GM21619 (cell line): ENCODE data around the gene HECW1.

Source experiments
- ATAC-seq: cut with Tn5 transposase; IDR thresholded peaks from one replicate; pipeline ENCODE4 v1.9.1; 2021; ENCODE audit not compliant: unreplicated experiment

HECW1 gene

DNA sequence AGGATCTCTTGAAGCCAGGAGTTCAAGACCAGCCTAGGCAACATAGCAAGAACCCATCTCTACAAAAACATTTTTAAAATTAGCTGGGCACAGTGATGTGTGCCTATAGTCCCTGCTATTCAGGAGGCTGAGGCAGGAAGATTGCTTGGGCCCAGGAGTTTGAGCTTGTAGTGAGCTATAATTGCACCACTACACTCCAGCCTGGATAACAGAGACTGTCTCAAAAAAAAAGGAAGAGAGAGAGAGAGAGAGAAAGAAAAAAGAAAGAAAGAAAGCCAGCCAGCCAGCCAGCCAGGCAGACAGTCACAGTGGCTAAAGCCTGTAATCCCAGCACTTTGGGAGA, 375.3 kb downstream of the HECW1 start:
- ATAC-seq, result no peak

DNA sequence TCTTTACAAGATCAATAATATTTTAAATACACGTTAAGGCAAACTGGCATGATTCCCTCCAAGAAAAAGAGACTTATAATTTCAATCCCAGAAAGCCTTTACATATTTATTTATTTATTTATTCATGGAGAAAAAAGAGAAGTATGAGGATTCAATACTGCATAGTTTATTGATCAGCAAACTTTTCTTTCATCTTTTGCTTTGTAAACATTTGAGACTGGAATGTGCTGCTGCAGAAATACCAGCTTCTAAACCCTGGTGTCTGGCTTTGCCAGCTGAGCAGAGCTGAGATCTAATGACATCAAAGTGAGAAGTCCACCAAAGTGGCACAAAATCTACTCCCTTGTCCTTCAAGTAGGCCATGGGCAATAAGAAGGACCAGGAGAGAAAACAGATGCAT, 376.8 kb downstream of the HECW1 start:
- no peak for ATAC-seq

DNA sequence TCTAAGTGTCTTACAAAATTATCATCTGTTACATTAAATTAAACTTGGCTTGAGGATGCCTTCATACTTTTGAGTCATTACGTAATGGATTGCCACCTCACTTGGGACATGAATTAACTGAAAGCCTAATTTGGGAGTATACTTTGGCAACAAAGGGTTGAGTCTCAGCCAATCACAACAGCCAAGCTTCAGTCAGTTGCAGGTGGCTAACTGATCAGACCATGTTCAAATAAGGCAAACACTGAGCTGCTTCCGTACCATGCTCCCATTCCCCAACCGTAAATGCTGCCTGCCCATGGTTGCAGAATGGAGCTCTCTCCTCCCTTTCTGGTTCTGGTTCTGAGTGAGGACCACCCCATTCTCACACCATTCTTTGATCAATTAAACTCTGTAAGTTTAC, 377.6 kb downstream of the HECW1 start:
- ATAC-seq, result no peak

DNA sequence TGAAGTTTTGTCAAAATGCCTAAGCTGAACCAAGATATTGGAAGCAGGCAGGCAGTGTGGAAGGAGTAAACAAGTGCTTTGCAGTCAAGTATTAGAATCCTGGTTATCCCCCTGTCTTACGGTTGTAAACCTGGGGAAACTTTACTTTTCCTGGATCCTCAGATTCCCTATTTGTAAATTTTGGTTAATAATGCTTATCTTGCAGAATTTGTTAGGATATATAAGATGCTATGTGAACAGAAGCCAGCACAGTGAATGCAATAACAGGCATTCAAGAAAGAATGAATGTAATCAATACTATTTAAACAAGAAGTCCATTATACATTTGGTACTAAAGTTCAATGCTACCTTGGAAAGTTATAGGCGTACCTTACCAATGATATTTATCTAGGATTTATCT, 378.7 kb downstream of the HECW1 start:
- no peak for ATAC-seq

DNA sequence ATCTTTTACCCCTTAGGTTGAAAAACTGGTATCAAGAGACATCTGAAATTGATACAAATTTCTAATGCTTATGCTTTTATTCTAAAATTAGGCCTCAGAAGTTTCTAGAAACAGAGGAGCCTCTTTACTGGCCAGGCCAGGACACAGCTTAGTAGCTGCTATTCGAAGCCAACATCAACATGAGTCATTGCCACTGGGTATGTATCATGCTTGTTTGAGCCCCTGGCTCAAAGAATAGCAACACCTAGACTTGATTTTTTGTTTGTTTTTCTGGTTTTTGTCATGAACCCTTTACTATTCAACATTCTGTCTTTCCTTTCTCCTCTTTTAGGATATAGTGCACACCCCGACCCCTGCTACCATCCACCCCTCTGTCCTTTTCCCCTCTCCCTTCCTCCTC, 379.5 kb downstream of the HECW1 start:
- no peak for ATAC-seq

DNA sequence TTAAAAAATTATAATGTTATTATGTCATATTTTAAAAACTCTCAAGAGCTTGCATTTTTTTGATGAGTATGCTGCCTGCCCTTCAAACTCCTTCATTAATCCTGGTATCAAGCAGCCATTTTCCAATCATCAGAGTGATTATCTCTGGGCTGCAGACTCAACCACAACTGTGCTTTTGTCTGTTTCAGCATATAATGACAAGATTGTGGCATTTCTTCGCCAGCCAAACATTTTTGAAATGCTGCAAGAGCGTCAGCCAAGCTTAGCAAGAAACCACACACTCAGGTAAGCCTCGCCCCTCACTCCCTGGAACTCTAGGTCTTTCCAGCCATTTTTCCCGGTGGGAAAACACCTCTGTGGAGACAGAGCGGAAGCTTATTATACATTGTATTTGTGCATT, 380.4 kb downstream of the HECW1 start:
- no peak for ATAC-seq

DNA sequence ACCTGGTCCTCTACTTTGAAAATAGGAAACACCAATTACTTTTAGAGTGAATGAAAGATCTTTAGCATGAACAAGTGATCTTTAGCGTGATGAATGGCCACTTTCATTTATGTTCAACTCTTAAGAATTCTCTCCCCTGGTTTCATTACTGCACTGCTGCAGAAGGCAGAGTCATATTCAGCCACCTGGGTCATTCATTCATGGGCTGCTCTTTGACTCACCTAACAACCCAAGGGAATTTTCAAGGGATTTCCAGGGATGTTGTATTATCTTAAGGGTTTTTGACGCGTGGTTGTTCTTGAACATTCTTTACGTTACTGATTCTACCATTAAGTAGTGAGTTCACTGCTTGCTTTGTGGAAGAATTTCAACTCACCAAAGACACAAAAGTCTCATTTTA, 383.1 kb downstream of the HECW1 start:
- ATAC-seq, result peak; percentile 67

DNA sequence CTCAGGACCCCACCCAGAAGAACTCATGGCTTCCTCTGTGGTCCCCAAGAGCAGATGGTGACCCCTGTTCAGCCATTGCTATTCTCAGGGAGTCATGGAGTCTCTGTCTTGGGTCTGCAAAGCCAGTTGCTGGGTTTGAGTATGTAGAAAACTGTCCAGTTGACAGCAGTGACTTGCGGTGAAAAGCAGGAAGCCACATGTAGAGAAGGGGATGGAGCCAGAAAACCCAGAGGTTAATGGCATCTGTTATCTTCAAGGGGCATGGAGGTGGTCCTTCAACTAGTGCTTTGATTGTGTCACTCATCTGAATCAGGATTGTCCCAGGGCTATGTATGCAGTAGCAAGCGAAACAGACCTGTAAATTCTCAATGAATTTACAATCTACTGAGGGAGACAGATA, 384.1 kb downstream of the HECW1 start:
- ATAC-seq, result no peak

DNA sequence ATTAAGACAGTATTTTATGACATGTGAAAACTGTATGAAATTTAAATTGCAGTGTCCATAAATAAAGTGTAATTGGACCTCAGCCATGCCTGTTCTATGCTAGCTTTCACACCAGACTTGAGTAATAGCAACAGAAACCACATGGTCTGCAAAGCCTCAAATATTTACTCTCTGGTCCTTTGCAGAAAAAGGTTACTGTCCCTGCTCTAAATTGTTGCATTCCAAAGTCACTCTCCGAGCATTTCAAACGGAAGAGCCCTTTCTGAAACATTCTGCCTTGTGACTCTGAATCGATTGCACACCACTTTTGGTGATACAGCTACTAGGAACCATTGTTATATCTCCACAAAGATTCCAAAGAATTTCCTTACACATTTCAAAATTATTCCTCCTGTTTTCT, 389.4 kb downstream of the HECW1 start:
- ATAC-seq, result no peak

DNA sequence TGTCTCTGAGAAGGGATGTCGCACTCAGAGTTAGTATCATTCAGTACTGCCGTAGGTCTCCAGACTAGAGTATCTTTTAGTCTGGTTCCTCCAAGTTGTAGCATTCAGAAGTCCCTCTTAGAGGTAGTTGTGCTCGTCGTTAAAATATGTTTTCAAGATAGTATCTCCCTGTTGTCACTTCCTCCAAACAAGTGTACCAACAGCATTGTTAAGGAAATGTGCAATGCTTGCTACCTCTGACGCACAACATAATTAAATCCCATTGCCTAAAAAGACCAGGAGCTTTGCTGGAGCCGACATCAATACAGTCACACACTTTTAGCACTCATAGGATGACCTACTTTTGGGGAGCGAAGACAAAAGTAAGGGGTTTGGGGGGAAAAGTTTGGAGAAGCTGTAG, 390.5 kb downstream of the HECW1 start:
- ATAC-seq, result no peak

DNA sequence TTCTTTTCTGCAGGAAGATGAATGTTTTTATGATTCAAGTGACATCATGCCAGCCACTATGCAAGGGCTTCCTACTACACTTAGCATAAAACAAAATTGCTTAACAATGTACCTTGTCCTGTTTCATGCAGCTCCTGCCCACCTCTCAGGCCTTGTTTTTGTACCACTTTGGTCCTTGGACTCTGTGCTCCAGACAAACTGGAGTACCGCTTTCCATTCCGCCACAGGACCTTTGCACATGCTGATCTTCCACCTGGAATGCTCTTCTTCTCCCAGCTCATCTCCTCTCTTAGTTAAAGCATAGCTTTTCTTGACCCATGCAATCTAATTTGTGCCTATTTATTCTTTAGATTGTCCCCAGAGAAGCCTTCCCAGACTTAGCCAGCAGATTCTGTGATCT, 393.0 kb downstream of the HECW1 start:
- ATAC-seq, result no peak

DNA sequence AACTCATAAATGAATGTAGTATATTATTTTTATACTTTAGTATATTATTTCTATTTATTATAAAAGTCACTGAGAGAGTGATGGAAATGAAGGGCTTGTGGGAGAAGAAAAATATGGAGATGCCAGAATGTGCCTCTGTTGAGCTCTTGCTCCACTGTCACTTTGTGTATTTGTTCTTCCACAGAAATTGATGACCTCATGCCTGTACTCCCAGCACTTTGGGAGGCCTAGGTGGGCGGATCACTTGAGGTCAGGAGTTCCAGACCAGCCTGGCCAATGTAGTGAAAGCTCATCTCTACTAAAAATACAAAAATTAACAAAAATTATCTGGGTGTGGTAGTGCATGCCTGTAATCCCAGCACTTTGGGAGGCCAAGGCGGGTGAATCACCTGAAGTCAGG, 394.0 kb downstream of the HECW1 start:
- no peak for ATAC-seq

DNA sequence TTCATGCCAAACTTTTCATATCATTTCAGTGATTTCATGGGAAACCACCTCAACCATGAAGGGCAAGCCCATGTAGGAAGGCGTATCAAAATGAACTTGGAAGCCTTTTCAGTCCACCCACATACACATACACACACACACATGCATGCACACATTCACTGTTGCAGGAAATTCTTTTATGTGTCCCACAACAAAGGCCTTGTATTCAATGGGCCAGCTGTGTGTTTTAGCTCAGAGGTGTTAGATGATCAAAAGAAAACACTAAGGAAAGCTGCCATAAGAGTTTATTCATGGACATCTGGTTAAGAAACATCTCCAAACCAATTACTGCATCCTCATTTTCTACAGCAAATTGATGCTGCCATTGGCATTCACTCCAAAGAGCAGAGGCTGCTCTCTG, 396.0 kb downstream of the HECW1 start:
- no peak for ATAC-seq

DNA sequence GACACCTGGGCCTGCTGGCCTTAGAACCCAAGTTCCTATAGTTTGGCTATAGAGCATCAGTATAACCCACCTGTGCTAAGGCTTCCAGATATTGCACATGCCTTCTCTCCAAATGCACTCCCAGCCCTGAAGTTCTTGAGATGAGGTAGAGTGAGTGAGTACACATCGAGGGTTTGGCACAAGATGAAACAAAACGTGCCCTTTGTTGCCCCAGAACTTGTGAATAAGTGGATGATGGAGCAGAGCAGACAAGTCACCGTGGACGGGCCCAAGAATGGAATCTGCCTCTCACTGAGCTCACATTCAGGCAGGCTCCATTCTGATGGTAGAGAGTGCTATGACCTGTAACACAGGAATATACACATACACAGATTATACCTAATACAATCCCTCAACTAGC, 397.5 kb downstream of the HECW1 start:
- no peak for ATAC-seq

DNA sequence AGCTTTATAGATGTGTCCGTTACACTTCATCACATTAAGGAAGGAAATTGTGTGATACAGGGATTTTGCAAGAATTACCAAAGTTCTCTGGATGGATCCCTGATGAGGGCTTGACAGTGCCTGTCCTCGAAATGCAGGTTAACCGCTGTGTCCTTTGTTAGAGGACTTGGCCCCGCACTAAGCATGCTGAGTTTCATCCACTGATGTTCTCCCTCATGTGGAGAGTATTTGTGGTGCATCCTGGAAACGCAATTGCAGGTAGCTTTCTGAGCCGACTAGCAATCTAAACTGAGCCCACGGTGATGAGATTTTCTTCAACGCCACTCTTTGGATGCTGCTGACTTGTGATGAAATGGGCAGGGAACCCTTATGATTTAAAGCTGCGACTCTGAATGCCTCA, 398.6 kb downstream of the HECW1 start:
- no peak for ATAC-seq

DNA sequence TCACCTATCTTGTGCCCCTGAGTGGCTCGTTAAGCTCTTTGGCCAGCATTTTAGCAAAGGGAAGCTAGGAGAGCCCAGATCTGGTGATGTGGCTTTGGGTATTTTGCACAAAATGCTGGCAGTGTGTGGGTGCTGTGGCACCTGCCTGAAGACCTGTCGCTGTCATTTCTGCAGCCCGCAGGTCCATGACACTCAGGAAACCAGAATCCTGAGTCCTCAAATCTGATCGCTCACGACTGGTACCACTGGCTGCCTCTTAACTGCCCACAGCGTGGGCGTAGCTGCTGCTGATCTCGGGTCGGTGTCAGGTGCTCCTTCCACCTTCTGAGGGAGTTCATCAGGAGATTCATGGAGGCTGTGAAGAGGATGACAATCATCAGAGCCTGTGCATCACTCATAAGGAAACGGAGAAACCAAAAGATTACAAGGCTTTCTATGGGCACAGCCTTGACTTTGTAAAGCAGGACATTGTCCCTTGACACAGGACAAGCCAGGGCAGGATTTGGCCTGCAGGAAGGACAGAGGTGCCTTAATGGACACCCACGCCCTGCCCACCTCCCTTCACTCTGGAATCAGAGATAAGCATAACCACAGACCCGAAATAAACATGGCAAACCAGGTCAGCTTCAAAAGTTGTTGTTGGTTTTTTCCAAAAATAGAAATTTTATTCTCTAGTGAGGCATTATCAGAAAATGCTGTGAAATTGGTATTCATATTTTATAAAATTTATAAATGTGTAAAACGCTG, 399.5 kb downstream of the HECW1 start:
- no peak for ATAC-seq

DNA sequence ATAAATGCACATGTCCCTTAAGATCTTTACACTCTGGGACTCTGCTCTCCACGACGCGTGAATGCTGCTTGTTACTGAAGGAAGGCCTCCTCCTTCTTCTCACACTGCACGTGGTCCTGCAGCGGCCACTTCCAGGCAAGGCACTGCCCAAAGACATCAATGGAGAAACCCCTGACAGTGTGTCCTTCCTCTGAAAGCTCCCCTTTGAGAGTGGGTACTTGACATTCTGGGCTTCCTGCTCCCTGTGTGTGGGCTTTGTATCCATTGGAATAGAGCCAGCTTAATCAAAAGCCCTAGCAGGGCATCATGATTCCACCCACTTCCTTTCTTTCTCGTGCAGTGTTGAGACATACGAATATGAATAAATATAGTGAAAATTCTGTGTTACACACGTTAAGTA, 400.8 kb downstream of the HECW1 start:
- no peak for ATAC-seq

DNA sequence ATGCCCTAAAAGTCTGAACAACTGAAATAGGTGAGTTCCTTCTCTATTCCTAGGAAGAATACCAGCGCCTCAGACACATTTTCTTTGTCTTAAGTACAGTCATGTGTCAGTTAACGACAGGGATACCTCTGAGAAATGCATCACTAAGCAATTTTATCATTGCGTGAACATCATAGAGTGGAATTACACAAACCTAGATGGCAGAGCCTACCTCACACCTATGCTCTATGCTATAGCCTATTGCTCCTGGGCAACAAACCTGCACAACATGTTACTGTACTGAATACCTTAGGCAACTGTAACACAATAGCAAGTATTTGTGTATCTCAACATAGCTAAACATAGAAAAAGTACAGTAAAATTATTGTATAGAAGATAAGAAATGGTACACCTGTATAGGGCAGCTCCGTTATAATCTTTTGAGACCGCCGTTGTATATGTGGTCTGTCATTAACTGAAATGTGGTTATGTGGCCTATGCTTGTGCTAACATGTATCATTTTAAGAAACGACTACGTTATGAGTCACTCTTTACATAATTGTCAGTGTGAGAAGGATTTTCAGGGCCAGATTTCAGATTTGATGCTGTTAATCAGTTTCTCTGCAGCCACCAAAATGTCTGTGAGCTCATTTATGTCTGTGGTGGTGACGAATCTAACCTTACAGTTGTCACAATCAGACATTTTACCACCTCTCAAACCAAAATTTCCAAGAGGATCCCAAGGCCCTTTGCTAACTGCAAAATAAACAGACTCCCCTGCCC, 404.3 kb downstream of the HECW1 start:
- ATAC-seq, result peak; percentile 80

DNA sequence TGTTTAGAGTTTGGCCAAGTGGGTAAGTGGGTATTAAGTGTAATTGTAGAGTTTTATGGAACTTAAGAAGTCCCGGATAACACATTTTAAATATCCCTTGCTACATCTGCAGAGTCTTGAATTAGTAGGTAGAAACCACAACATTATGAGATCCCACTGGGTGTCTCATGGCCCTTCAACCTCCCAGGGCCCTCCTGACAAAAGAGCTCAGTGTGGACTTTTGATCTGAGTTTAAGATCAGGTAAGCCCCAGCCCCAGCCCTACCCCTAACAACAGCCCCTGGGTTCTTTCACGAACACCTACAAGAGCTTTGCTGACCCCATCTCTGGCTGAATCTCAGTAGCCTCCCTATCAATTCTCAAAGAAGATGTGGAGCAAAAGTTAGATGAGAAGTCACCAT, 405.0 kb downstream of the HECW1 start:
- no peak for ATAC-seq

DNA sequence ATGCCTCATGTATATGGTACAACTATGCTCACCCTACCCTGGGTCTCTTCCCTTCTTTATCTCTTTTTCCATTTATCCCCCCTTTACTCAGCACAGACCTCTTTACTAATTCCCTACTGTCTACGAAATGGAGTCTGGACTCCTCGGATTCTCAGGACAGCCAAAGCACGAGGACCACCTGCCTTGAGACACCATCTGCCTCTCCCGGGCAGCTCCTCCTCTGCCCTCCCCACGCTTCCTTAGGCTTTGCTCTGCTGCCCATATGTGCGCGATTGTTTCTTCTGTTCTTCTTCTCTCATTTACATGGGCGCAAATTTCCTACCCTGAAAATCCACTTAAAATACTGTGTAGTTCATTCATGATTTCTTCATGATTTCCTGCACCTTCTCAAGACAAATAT, 407.8 kb downstream of the HECW1 start:
- no peak for ATAC-seq

DNA sequence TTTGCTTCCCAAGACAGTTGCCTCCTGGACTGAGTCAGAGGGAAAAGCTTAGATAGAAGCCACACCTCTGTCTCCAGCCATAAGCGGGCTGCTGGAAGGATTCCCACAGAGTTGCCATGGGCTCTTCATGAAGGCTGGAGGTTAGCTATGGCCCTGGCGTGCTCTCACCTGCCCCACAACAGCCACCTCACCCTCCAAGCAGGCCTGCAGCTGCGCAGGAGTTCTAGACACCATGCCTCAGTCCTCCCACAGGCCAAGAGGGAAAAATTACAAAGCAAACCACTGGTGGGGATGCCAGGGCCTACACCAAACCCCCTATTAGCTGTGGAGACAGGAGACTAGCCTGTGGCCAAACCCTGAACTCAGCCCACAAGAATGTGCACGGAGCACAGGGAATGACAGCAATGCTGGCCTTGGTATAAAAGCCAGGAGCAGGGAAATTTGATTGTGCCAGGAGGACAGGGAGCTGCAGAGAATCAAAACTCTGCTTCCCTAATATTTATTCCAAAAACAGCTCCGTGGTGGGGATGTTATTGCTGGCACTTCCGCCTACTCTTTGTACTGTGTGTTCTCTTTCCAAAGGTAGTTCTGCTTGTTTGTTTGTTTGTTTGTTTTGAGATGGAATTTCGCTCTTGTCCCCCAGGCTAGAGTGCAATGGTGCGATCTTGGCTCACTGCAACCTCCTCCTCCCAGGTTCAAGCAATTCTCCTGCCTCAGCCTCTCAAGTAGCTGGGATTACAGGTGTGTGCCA, 410.1 kb downstream of the HECW1 start:
- ATAC-seq, result no peak
